Measurements from ENCODE around the gene COL4A1.

DNA sequence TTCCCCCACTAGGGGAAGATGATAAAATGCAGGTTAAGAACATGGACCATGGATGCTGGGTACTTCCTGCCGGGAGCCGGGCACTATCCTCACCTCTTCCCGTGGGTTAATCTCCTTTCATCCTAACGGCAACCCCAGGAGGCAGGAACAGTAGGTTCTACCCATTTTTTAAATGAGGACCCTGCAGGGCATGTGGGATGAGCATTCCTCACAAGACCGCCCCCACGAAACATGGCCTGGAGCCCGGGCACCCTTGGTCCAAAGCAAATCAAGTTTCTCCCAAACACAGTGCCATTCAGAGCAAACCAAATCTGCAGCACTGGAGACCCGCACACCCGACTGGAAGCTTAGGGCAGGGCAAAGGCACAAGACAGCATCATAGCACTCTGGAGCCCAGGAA is 35.5 kb upstream of the COL4A1 start:
- TF ChIP-seq, protein P1, sequence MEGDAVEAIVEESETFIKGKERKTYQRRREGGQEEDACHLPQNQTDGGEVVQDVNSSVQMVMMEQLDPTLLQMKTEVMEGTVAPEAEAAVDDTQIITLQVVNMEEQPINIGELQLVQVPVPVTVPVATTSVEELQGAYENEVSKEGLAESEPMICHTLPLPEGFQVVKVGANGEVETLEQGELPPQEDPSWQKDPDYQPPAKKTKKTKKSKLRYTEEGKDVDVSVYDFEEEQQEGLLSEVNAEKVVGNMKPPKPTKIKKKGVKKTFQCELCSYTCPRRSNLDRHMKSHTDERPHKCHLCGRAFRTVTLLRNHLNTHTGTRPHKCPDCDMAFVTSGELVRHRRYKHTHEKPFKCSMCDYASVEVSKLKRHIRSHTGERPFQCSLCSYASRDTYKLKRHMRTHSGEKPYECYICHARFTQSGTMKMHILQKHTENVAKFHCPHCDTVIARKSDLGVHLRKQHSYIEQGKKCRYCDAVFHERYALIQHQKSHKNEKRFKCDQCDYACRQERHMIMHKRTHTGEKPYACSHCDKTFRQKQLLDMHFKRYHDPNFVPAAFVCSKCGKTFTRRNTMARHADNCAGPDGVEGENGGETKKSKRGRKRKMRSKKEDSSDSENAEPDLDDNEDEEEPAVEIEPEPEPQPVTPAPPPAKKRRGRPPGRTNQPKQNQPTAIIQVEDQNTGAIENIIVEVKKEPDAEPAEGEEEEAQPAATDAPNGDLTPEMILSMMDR (IDR thresholded peaks at IDR 0.05; ENCODE audit: insufficient read depth, low read length): no peak
- TF ChIP-seq POLR2AphosphoS5 (IDR thresholded peaks at IDR 0.05; ENCODE audit: low read depth) (no peak), GABPA (IDR thresholded peaks at IDR 0.05; ENCODE audit: low read depth) (no peak)
- TF ChIP-seq, protein P2, sequence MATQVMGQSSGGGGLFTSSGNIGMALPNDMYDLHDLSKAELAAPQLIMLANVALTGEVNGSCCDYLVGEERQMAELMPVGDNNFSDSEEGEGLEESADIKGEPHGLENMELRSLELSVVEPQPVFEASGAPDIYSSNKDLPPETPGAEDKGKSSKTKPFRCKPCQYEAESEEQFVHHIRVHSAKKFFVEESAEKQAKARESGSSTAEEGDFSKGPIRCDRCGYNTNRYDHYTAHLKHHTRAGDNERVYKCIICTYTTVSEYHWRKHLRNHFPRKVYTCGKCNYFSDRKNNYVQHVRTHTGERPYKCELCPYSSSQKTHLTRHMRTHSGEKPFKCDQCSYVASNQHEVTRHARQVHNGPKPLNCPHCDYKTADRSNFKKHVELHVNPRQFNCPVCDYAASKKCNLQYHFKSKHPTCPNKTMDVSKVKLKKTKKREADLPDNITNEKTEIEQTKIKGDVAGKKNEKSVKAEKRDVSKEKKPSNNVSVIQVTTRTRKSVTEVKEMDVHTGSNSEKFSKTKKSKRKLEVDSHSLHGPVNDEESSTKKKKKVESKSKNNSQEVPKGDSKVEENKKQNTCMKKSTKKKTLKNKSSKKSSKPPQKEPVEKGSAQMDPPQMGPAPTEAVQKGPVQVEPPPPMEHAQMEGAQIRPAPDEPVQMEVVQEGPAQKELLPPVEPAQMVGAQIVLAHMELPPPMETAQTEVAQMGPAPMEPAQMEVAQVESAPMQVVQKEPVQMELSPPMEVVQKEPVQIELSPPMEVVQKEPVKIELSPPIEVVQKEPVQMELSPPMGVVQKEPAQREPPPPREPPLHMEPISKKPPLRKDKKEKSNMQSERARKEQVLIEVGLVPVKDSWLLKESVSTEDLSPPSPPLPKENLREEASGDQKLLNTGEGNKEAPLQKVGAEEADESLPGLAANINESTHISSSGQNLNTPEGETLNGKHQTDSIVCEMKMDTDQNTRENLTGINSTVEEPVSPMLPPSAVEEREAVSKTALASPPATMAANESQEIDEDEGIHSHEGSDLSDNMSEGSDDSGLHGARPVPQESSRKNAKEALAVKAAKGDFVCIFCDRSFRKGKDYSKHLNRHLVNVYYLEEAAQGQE (IDR thresholded peaks at IDR 0.05; ENCODE audit: insufficient replicate concordance, low read depth): no peak
